PC-3 (cell line): ENCODE results near the gene SGPL1. TPM values are rescaled to one million over a fixed set of nuclear protein-coding genes. Genes with fewer than 3 reads are reported as not detected.

Experiments used
- ATAC-seq: fragments of 200-7000 bp; cut with Tn5 transposase; 2 replicates; pipeline ENCODE4 v1.9.1; 2020; ENCODE audit warnings: mild to moderate bottlenecking, moderate library complexity
- BruUV-seq: library from RNA; stranded (reverse); fragments of 400-500 nt; replicated peaks from 2 replicates; lab custom pipeline; 2021; lab: Mats Ljungman, UMichigan
- CTCF ChIA-PET: fragments of 300-600 bp; sonication (Branson Sonifier 250); formaldehyde crosslinking; loops from one replicate; lab custom pipeline; 2022; ENCODE audit warnings: antibody characterized with exemption; lab: Charles Lee
- POLR2A ChIA-PET: fragments of 300-600 bp; sonication (Branson Sonifier 250); formaldehyde crosslinking; loops from one replicate; lab custom pipeline; 2022; ENCODE audit warnings: antibody characterized with exemption; ENCODE audit not compliant: unreplicated experiment; lab: Charles Lee
- DNase-seq: peaks from one replicate; pipeline ENCODE4 v3.0.0-alpha.2; 2015
- H2AFZ ChIP-seq: fragments of 300-600 bp; sonication (generic); 2 replicates; pipeline ENCODE4 v1.6.0; 2016; ENCODE audit warnings: antibody characterized with exemption, low read length
- H3F3A ChIP-seq: fragments of 300-600 bp; sonication (generic); one replicate; pipeline ENCODE4 v1.6.0; 2017; ENCODE audit warnings: antibody characterized with exemption, low read length, control low read depth, mild to moderate bottlenecking; ENCODE audit not compliant: unreplicated experiment
- H3K27ac ChIP-seq: fragments of 300-600 bp; sonication (generic); 2 replicates; pipeline ENCODE4 v1.5.1; 2016; ENCODE audit warnings: mild to moderate bottlenecking, low read length
- H3K27me3 ChIP-seq: fragments of 300-600 bp; sonication (generic); 2 replicates; pipeline ENCODE4 v1.6.1; 2016; ENCODE audit warnings: low read length, mixed read lengths
- H3K36me3 ChIP-seq: fragments of 300-600 bp; sonication (generic); 2 replicates; pipeline ENCODE4 v1.6.1; 2016; ENCODE audit warnings: low read depth, mixed run types, low read length, mixed read lengths
- H3K4me1 ChIP-seq: fragments of 300-600 bp; sonication (generic); 2 replicates; pipeline ENCODE4 v1.5.1; 2016; ENCODE audit warnings: low read length; ENCODE audit not compliant: insufficient read depth
- H3K4me2 ChIP-seq: fragments of 300-600 bp; sonication (generic); 2 replicates; pipeline ENCODE4 v1.6.0; 2016; ENCODE audit warnings: low read length
- H3K4me3 ChIP-seq: fragments of 300-600 bp; sonication (generic); 2 replicates; pipeline ENCODE4 v1.5.1; 2016; ENCODE audit warnings: mild to moderate bottlenecking, low read length, mixed read lengths
- H3K79me2 ChIP-seq: fragments of 300-600 bp; sonication (generic); 2 replicates; pipeline ENCODE4 v1.6.1; 2017; ENCODE audit warnings: low read length, mixed read lengths
- H3K9ac ChIP-seq: fragments of 300-600 bp; sonication (generic); 2 replicates; pipeline ENCODE4 v1.6.0; 2016; ENCODE audit warnings: mild to moderate bottlenecking, low read length
- H3K9me2 ChIP-seq: fragments of 300-600 bp; sonication (generic); replicated peaks from 2 replicates; pipeline ENCODE4 v1.6.1; 2016; ENCODE audit warnings: mixed run types, low read length, mixed read lengths
- H3K9me3 ChIP-seq: fragments of 300-600 bp; sonication (generic); 2 replicates; pipeline ENCODE4 v1.6.1; 2016; ENCODE audit warnings: low read length, mixed read lengths
- H4K20me1 ChIP-seq: fragments of 300-600 bp; sonication (generic); 2 replicates; pipeline ENCODE4 v1.6.1; 2016; ENCODE audit warnings: low read length, mixed read lengths
- EZH2 ChIP-seq: fragments of 300-600 bp; sonication (generic); IDR thresholded peaks from one replicate; pipeline ENCODE4 v1.6.1; 2017; ENCODE audit warnings: antibody characterized with exemption, mild to moderate bottlenecking, low read length; ENCODE audit not compliant: unreplicated experiment
- EZH2phosphoT487 ChIP-seq: fragments of 300-600 bp; sonication (generic); IDR thresholded peaks from 2 replicates; pipeline ENCODE4 v1.6.1; 2018; ENCODE audit warnings: mild to moderate bottlenecking, antibody characterized with exemption, low read length, borderline replicate concordance
- intact Hi-C: fragments of 100-400 bp; cut with micrococcal nuclease; formaldehyde crosslinking; loops from 2 replicates; pipeline ENCODE4 v1.9.0; 2023
- total RNA-seq: library from RNA; depleted of rRNA; stranded (reverse); fragments of >200 nt; gene quantifications from 2 replicates; pipeline ENCODE4 v1.2.3, GENCODE V29; 2014
- TF ChIP-seq, protein P1 (sequence below): fragments of 300-600 bp; sonication (generic); conservative IDR thresholded peaks from 2 replicates; pipeline ENCODE4 v1.5.1; 2017; ENCODE audit warnings: antibody characterized with exemption, low read depth, mild to moderate bottlenecking, low read length

The SGPL1 gene
- total RNA-seq, 1 experiment from 2014 or later, result 77.6 TPM

DNA sequence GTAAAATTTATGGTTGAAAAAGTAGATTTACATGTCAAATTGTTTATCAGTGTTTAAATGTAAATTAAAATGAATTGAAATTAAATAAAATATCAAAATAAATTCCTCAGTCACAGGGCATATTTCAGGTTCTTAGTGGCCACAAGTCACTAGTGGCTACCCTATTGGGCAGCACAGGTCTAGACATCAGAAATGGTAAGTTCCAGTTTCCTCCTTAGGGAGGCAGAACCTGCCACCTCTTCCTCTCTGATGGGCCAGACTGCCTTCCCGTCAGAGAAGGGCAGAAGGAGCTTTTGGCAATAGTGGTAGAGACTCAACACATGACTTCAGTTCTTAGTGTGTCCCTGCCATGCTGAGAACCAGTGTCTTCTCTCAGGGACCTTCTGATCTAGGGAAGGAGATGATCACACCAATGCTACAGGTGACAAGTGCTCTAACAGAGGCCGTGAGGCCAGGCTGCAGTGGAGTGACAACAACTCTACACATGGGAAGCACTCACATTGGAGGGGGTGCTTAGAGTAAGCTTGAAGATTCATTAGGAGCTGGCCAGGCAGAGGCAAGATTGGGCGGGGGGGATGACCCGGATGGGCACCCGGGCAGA, 87.0 kb downstream of the SGPL1 start:
- Histone ChIP-seq H3K9me3 (no peaks in the 10 kb centered on the region), H3K27ac (no peak overlapping the region), H3K9me2 (no peaks in the 10 kb centered on the region), H2AFZ (peak overlapping the region; percentile 2; the same call in 1 of the 2 replicates), H3K4me2 (peak overlapping the region; percentile 4; the same call in 1 of the 2 replicates), H3K4me3 (no peak overlapping the region), H3K4me1 (peaks cover 12% of the 10 kb centered on the region), H3K36me3 (no peaks in the 10 kb centered on the region), H3K27me3 (no peaks in the 10 kb centered on the region), H3F3A (no peaks in the 10 kb centered on the region), H4K20me1 (no peaks in the 10 kb centered on the region), H3K79me2 (no peaks in the 10 kb centered on the region), H3K9ac (no peak overlapping the region)
- peak; percentile 65 for DNase-seq
- no peak for TF ChIP-seq EZH2phosphoT487
- TF ChIP-seq, protein P1, sequence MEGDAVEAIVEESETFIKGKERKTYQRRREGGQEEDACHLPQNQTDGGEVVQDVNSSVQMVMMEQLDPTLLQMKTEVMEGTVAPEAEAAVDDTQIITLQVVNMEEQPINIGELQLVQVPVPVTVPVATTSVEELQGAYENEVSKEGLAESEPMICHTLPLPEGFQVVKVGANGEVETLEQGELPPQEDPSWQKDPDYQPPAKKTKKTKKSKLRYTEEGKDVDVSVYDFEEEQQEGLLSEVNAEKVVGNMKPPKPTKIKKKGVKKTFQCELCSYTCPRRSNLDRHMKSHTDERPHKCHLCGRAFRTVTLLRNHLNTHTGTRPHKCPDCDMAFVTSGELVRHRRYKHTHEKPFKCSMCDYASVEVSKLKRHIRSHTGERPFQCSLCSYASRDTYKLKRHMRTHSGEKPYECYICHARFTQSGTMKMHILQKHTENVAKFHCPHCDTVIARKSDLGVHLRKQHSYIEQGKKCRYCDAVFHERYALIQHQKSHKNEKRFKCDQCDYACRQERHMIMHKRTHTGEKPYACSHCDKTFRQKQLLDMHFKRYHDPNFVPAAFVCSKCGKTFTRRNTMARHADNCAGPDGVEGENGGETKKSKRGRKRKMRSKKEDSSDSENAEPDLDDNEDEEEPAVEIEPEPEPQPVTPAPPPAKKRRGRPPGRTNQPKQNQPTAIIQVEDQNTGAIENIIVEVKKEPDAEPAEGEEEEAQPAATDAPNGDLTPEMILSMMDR, result no peak; the same call in 1 of the 2 replicates
- TF ChIP-seq EZH2, result no peak
- intact Hi-C loops, result no loop called here
- POLR2A ChIA-PET, result no interaction called here
- BruUV-seq, result no TSS peak
- CTCF ChIA-PET, result interaction anchor here (0.5 to 0.8 kb wide), 5 partner anchors 14 to 86 kb away, joined by 3 to 10 read pairs (median 4); partner anchors contain the start of gene PCBD1
- peak; percentile 70 for ATAC-seq

DNA sequence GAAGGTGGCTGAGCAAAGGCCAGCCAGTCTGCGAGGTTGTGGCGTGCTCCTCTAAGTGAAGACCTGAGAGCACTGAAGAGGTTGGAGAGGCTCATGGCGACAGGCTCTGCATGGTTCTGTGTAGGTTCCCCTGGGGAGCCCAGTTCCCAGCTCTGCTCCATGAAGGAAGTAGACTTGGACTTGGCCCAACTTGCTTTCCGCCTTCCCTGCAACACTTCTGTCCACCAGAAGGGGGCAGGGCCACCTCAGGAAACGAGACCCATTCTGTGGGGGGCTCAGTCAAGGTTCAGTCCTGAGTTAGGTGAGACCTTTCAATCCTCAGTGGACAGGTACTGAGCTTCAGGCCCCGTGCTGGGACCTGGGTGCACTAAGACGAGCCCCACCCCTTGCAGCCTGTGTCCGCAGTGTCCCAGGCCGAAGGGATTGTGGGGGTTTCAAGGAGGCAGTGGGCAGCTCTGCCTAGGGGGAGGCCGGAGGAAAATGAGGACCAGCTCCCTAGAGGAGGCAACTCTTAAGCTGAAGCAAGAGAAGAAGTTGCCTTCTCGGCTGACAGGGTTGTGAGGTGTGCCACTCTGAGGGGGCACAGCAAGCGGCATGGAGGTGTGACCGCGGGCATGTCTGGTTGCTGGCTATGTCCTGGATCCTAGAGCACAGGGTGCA, 87.6 kb downstream of the SGPL1 start:
- no peaks in the 10 kb centered on the region for H3K79me2 ChIP-seq
- peak; percentile 65 for ATAC-seq
- no peaks in the 10 kb centered on the region for H3F3A ChIP-seq
- H3K9me2 ChIP-seq, result no peaks in the 10 kb centered on the region
- peak overlapping the region; percentile 4; the same call in 1 of the 2 replicates for H3K4me2 ChIP-seq
- H3K27me3 ChIP-seq, result no peaks in the 10 kb centered on the region
- POLR2A ChIA-PET, result no interaction called here
- H3K9me3 ChIP-seq, result no peaks in the 10 kb centered on the region
- no peak overlapping the region for H3K9ac ChIP-seq
- no peak overlapping the region for H3K4me3 ChIP-seq
- DNase-seq, result peak; percentile 87
- H2AFZ ChIP-seq, result peak overlapping the region; percentile 2; the same call in 1 of the 2 replicates
- H4K20me1 ChIP-seq, result no peaks in the 10 kb centered on the region
- no TSS peak for BruUV-seq
- CTCF ChIA-PET, result interaction anchor here (0.5 to 0.8 kb wide), 5 partner anchors 14 to 87 kb away, joined by 3 to 10 read pairs (median 4); partner anchors contain the start of gene PCBD1
- H3K27ac ChIP-seq, result no peak overlapping the region
- H3K4me1 ChIP-seq, result peaks cover 11% of the 10 kb centered on the region
- TF ChIP-seq EZH2 (no peak), EZH2phosphoT487 (no peak)
- TF ChIP-seq, protein P1, result peak; percentile 100
- intact Hi-C loops, result no loop called here
- no peaks in the 10 kb centered on the region for H3K36me3 ChIP-seq
